Chondrocyte (in vitro differentiated cells): ENCODE data around the gene RAB32. TPM values are rescaled to one million over a fixed set of nuclear protein-coding genes. Genes with fewer than 3 reads are reported as not detected.

Source experiments
- DNase-seq: peaks from one replicate; pipeline ENCODE4 v3.0.0; 2021; ENCODE audit warnings: mixed read lengths, low spot score
- H3K27ac Mint-ChIP-seq: one replicate; pipeline ENCODE4 v1.8.0; 2021; ENCODE audit warnings: mild to moderate bottlenecking, moderate library complexity, mixed read lengths; ENCODE audit not compliant: unreplicated experiment
- H3K27me3 Mint-ChIP-seq: 2 replicates; pipeline ENCODE4 v1.8.0; 2021; ENCODE audit warnings: low read depth, mixed read lengths
- H3K36me3 Mint-ChIP-seq: 2 replicates; pipeline ENCODE4 v1.8.0; 2021; ENCODE audit warnings: low read depth, mixed read lengths
- H3K4me1 Mint-ChIP-seq: 2 replicates; pipeline ENCODE4 v1.8.0; 2021; ENCODE audit warnings: low read depth, mild to moderate bottlenecking, mixed read lengths
- H3K4me3 Mint-ChIP-seq: one replicate; pipeline ENCODE4 v1.8.0; 2021; ENCODE audit warnings: mild to moderate bottlenecking, moderate library complexity, mixed read lengths; ENCODE audit not compliant: unreplicated experiment
- H3K9me3 Mint-ChIP-seq: 2 replicates; pipeline ENCODE4 v1.8.0; 2021; ENCODE audit warnings: low read depth, mixed read lengths
- total RNA-seq: library from RNA; stranded (reverse); gene quantifications from 3 replicates; pipeline ENCODE4 v1.2.1, GENCODE V29; 2021
- TF ChIP-seq, protein P1 (sequence below): fragments of 200-600 bp; sonication (generic); IDR thresholded peaks from 2 replicates; pipeline ENCODE4 v1.5.0; 2021; ENCODE audit warnings: antibody characterized with exemption, mild to moderate bottlenecking, moderate library complexity

The RAB32 gene
- total RNA-seq, 1 donor from 2014 or later = 76.1 TPM

- Mint-ChIP-seq H3K4me3 (no peak overlapping the region), H3K27ac (no peak overlapping the region), H3K36me3 (no peaks in the 10 kb centered on the region), H3K9me3 (no peaks in the 10 kb centered on the region), H3K4me1 (peaks cover 3% of the 10 kb centered on the region), H3K27me3 (peaks cover 3% of the 10 kb centered on the region)
- TF ChIP-seq, protein P1, sequence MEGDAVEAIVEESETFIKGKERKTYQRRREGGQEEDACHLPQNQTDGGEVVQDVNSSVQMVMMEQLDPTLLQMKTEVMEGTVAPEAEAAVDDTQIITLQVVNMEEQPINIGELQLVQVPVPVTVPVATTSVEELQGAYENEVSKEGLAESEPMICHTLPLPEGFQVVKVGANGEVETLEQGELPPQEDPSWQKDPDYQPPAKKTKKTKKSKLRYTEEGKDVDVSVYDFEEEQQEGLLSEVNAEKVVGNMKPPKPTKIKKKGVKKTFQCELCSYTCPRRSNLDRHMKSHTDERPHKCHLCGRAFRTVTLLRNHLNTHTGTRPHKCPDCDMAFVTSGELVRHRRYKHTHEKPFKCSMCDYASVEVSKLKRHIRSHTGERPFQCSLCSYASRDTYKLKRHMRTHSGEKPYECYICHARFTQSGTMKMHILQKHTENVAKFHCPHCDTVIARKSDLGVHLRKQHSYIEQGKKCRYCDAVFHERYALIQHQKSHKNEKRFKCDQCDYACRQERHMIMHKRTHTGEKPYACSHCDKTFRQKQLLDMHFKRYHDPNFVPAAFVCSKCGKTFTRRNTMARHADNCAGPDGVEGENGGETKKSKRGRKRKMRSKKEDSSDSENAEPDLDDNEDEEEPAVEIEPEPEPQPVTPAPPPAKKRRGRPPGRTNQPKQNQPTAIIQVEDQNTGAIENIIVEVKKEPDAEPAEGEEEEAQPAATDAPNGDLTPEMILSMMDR = no peak
- no peak for DNase-seq
Observed at GRCh38 chr6:146581968-146582367, 38.3 kb downstream of the RAB32 start.

- H3K4me3 Mint-ChIP-seq = no peak overlapping the region
- H3K9me3 Mint-ChIP-seq = no peaks in the 10 kb centered on the region
- peaks cover 3% of the 10 kb centered on the region for H3K27me3 Mint-ChIP-seq
- H3K36me3 Mint-ChIP-seq = no peaks in the 10 kb centered on the region
- no peak overlapping the region for H3K27ac Mint-ChIP-seq
- TF ChIP-seq, protein P1 = no peak
- H3K4me1 Mint-ChIP-seq = peaks cover 3% of the 10 kb centered on the region
- DNase-seq = no peak
Observed at GRCh38 chr6:146582857-146583256, 39.2 kb downstream of the RAB32 start.

- H3K27ac Mint-ChIP-seq = no peak overlapping the region
- H3K4me1 Mint-ChIP-seq = peaks cover 3% of the 10 kb centered on the region
- TF ChIP-seq, protein P1 = no peak
- H3K27me3 Mint-ChIP-seq = peaks cover 3% of the 10 kb centered on the region
- no peak overlapping the region for H3K4me3 Mint-ChIP-seq
- H3K36me3 Mint-ChIP-seq = no peaks in the 10 kb centered on the region
- no peaks in the 10 kb centered on the region for H3K9me3 Mint-ChIP-seq
- DNase-seq = no peak
Observed at GRCh38 chr6:146583966-146584365, 40.3 kb downstream of the RAB32 start.

DNA sequence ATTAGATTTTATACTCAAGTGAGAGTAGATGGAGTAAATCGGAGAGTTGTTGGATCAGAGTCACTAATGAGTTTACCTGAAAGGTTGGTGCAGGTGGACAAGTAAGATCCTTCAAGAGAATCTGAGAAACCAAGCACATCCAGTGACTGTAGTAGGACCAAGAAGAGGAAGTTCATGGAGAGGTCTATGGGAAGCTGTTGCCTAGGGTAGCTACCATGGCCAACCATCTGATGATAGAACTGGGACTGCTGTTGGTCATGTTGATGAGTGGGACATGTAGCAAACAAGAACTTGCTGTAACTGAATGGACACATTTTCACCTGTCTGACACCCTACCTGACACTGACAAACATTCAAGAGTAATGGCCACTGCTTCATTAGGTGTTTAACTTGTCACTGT, 43.8 kb downstream of the RAB32 start:
- no peaks in the 10 kb centered on the region for H3K36me3 Mint-ChIP-seq
- no peak for DNase-seq
- TF ChIP-seq, protein P1 = no peak
- peaks cover 2% of the 10 kb centered on the region for H3K27me3 Mint-ChIP-seq
- H3K27ac Mint-ChIP-seq = no peak overlapping the region
- H3K4me3 Mint-ChIP-seq = no peak overlapping the region
- H3K9me3 Mint-ChIP-seq = no peaks in the 10 kb centered on the region
- H3K4me1 Mint-ChIP-seq = peaks cover 3% of the 10 kb centered on the region

DNA sequence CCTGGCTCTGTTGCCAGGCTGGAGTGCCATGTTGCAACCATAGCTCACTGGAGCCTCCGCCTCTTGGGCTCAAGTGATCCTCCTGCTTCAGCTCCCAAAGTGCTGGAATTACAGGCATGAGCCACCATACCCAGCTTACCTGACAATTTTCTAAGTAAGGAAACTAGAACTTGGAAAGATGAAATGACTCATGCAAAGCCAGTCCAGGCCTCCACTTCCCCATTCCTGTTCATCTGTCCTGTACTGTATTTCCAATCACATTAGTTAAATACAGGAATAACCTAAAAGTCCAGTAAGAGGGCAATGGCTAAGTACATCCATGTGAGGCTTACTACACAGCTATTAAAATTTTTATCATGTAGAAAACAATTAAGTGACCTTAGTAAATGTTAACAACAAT, 46.9 kb downstream of the RAB32 start:
- DNase-seq = no peak
- H3K4me1 Mint-ChIP-seq = no peaks in the 10 kb centered on the region
- no peak overlapping the region for H3K27ac Mint-ChIP-seq
- TF ChIP-seq, protein P1 = no peak
- no peaks in the 10 kb centered on the region for H3K9me3 Mint-ChIP-seq
- no peak overlapping the region for H3K4me3 Mint-ChIP-seq
- H3K36me3 Mint-ChIP-seq = no peaks in the 10 kb centered on the region
- peaks cover 7% of the 10 kb centered on the region for H3K27me3 Mint-ChIP-seq
